Sigmoid colon (tissue), 7 donors: ENCODE measurements around the gene HABP2. TPM values are rescaled to one million over a fixed set of nuclear protein-coding genes. Genes with fewer than 3 reads are reported as not detected.

ENCODE experiments used
- DNase-seq: peaks from one replicate; pipeline ENCODE4 v3.0.0-alpha.2; 2019
- H3K27ac ChIP-seq, 4 donors: fragments of 200-600 bp; sonication (generic); one replicate each; pipeline ENCODE4 v1.5.1; 2016 to 2019; ENCODE audit warnings: mild to moderate bottlenecking in 1 of 4
- H3K27me3 ChIP-seq, 3 donors: fragments of 200-600 bp; sonication (generic); one replicate each; pipeline ENCODE4 v1.5.1; 2019; ENCODE audit warnings: mild to moderate bottlenecking in 1 of 3
- H3K36me3 ChIP-seq, 4 donors: fragments of 200-600 bp; sonication (generic); one replicate each; pipeline ENCODE4 v1.5.1; 2016 to 2019
- H3K4me1 ChIP-seq, 4 donors: fragments of 200-600 bp; sonication (generic); one replicate each; pipeline ENCODE4 v1.5.1; 2017 to 2019
- H3K4me3 ChIP-seq, 4 donors: fragments of 200-600 bp; sonication (generic); one replicate each; pipeline ENCODE4 v1.5.1; 2017 to 2019; ENCODE audit warnings: mild to moderate bottlenecking in 2 of 4, moderate library complexity in 1 of 4
- H3K9me3 ChIP-seq, 4 donors: fragments of 200-600 bp in 3 of 4; sonication (generic) in 3 of 4; one replicate each; pipeline versions ENCODE4 v1.5.1 to v1.6.1; 2013 to 2019
- EP300 ChIP-seq, 4 donors: sonication (generic); formaldehyde crosslinking; IDR thresholded peaks; one replicate each; pipeline ENCODE4 v1.6.1; 2017; ENCODE audit warnings: antibody characterized with exemption in 4 of 4
- POLR2A ChIP-seq, 2 donors: fragments of 450-650 bp; IDR thresholded peaks; one replicate each; pipeline ENCODE4 v1.6.1; 2016; ENCODE audit warnings: antibody characterized with exemption in 2 of 2, mild to moderate bottlenecking in 2 of 2, moderate library complexity in 2 of 2
- POLR2AphosphoS5 ChIP-seq, 4 donors: sonication (generic); formaldehyde crosslinking; IDR thresholded peaks; one replicate each; pipeline ENCODE4 v1.6.1; 2017; ENCODE audit warnings: antibody characterized with exemption in 4 of 4
- WGBS, 2 donors: extraction: QIAGEN DNeasy Blood & Tissue Kit; methylation state at CpG; one replicate each; pipeline ENCODE4 v1.1.7; 2013; 5-methylcytosine and 5-hydroxymethylcytosine counted together
- intact Hi-C: fragments of 100-400 bp; cut with DNase I; formaldehyde crosslinking; loops from one replicate; pipeline ENCODE4 v1.15.1; 2023
- polyA plus RNA-seq, 3 donors: library from polyadenylated mRNA; stranded (reverse); fragments of 200-250 nt; gene quantifications; one replicate each; pipeline ENCODE4 v1.2.3, GENCODE V29; 2013
- total RNA-seq, 4 donors: library from RNA; depleted of rRNA; stranded (reverse); fragments of >200 nt; gene quantifications; one replicate each; pipeline ENCODE4 v1.1.0, GENCODE V29; 2016
- TF ChIP-seq, protein P1 (sequence below), 4 experiments: fragments of 450-650 bp in 3 of 4; fragments of 200-600 bp in 1 of 4; IDR thresholded peaks; one replicate each; pipeline ENCODE4 v1.5.1; 2016 to 2019; ENCODE audit warnings: antibody characterized with exemption in 4 of 4, mild to moderate bottlenecking in 3 of 4, moderate library complexity in 2 of 4
- donor health status: healthy with polysubstance abuse.
- donor health status: Bipolar disorder and iron deficiency.
- donor health status: healthy.

The HABP2 gene
- total and polyA plus RNA-seq, 7 donors = not detected

DNA sequence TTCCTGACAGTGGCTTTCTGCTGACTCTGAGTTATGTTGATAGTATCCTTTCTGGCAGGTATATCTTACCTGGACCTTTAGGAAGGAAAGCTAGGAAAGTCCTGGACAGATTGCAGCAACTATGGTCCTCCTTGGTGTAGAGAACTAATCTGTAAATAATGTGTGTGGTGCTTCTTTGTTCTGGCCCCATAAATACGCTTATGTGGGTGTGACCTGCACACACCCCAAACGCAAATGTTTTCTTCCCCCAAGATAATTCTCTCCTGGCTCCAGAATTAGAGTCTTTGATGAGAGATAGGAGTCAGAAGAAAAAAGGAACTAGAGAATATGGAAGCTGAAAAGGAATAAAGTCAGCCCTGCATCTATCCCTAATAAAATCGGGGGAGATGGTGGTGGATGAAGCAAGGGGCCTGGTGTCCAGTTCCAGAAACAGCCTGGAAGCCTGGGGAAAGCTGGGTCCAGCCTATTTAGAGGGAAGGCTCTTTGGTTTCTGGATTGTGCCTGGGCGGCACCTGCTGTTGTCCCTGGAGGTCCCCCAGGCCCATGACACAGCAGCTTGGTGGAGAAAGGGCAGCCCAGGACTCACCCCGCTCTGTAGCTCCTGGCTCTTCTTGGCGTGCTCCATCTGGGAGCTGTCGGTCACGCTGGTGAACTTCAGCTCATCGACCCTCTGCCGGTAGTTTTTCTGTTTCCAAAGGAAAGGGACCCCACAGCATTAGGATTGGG is 72.8 kb downstream of the HABP2 start:
- peaks cover 0 to 13% (median 0%) of the 10 kb centered on the region in 4 donors for H3K4me1 ChIP-seq
- TF ChIP-seq EP300 (IDR thresholded peaks at IDR 0.05) = no peak
- TF ChIP-seq POLR2A (IDR thresholded peaks at IDR 0.05) = no peak
- TF ChIP-seq POLR2AphosphoS5 (IDR thresholded peaks at IDR 0.05) = no peak
- TF ChIP-seq, protein P1, sequence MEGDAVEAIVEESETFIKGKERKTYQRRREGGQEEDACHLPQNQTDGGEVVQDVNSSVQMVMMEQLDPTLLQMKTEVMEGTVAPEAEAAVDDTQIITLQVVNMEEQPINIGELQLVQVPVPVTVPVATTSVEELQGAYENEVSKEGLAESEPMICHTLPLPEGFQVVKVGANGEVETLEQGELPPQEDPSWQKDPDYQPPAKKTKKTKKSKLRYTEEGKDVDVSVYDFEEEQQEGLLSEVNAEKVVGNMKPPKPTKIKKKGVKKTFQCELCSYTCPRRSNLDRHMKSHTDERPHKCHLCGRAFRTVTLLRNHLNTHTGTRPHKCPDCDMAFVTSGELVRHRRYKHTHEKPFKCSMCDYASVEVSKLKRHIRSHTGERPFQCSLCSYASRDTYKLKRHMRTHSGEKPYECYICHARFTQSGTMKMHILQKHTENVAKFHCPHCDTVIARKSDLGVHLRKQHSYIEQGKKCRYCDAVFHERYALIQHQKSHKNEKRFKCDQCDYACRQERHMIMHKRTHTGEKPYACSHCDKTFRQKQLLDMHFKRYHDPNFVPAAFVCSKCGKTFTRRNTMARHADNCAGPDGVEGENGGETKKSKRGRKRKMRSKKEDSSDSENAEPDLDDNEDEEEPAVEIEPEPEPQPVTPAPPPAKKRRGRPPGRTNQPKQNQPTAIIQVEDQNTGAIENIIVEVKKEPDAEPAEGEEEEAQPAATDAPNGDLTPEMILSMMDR (IDR thresholded peaks at IDR 0.05) = no peak
- no peak overlapping the region for H3K4me3 ChIP-seq
- H3K27ac ChIP-seq = no peak overlapping the region
- H3K27me3 ChIP-seq = no peaks in the 10 kb centered on the region
- H3K36me3 ChIP-seq = no peaks in the 10 kb centered on the region
- intact Hi-C loops = no loop called here
- H3K9me3 ChIP-seq = no peaks in the 10 kb centered on the region
- 70 to 84% methylated on average over 10 of the region's 10 CpGs for WGBS, 2 donors
- DNase-seq = no peak

DNA sequence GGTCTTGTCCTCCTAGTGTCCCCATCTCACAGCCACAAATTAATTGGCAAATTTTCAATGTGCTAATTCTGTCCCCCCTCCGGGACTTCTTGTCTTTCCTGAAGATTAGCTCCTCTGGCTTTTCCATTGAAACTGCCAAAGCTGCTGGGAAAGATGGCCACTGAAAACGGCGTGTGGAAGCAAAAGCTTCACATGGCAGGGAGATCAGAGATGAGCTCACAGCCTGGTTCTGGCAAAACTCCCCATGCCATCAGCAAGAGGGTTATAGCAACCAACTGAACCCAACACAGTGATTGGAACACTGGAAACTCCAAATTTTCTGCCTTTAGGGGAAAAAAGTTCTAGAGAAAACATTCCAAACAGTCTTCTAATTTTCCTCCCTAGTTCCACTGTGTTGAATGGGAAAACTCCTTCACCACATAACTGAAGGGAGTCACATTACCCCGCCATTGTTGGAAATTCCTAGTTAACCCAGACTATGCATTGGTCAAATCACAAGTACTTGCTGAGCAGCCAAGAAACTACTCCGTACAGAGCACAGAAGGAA is 74.0 kb downstream of the HABP2 start:
- Histone ChIP-seq H3K9me3 (no peaks in the 10 kb centered on the region), H3K4me3 (no peak overlapping the region), H3K36me3 (no peaks in the 10 kb centered on the region), H3K4me1 (peaks cover 0 to 13% (median 0%) of the 10 kb centered on the region in 4 donors), H3K27me3 (no peaks in the 10 kb centered on the region), H3K27ac (no peak overlapping the region)
- no peak for DNase-seq
- no peak for TF ChIP-seq POLR2A (IDR thresholded peaks at IDR 0.05)
- TF ChIP-seq, protein P1 (IDR thresholded peaks at IDR 0.05) = no peak
- TF ChIP-seq EP300 (IDR thresholded peaks at IDR 0.05) = no peak
- TF ChIP-seq POLR2AphosphoS5 (IDR thresholded peaks at IDR 0.05) = no peak
- intact Hi-C loops = no loop called here
- WGBS, 2 donors = 66% methylated on average over 5 of the region's 5 CpGs

GRCh38 chr10:113627836-113628235 is 75.0 kb downstream of the HABP2 start:
- WGBS, 2 donors = 78% methylated on average over 6 of the region's 6 CpGs
- H3K27ac ChIP-seq = peak overlapping the region in 1 of 4 donors; percentile 3
- no peaks in the 10 kb centered on the region for H3K9me3 ChIP-seq
- intact Hi-C loops = no loop called here
- no peak overlapping the region for H3K4me3 ChIP-seq
- no peaks in the 10 kb centered on the region for H3K36me3 ChIP-seq
- H3K27me3 ChIP-seq = no peaks in the 10 kb centered on the region
- TF ChIP-seq, protein P1 (IDR thresholded peaks at IDR 0.05) = no peak
- TF ChIP-seq EP300 (IDR thresholded peaks at IDR 0.05) (no peak), POLR2A (IDR thresholded peaks at IDR 0.05) (no peak), POLR2AphosphoS5 (IDR thresholded peaks at IDR 0.05) (no peak)
- DNase-seq = no peak
- H3K4me1 ChIP-seq = peaks cover 0 to 13% (median 0%) of the 10 kb centered on the region in 4 donors

DNA sequence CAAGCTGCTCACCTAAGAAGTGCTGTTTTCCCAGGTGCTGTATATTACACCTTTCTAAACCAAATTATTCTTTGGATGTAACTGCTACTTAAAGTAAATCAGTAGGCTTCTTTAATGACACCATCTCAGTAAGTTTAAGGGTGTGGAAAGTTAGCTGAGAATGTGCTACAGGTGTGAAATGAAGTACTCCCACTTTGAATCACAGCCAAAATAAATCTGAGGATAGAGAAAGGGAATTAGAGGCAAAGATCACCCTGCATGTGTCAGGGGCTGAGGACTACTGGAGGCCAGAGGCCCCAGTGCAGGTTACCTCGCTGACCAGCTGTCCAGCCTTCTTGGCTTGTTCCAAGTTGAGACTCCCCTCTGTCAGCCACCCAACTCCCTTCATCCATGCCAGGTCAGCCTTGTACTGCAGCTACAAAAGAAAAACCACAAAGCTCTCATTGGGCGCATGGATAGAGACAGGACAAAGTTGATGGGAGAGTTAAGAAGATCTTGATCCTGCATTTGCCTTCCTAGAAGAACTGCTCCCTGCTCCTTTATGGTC is 75.8 kb downstream of the HABP2 start:
- Histone ChIP-seq H3K27me3 (no peaks in the 10 kb centered on the region), H3K4me1 (peaks cover 0 to 13% (median 0%) of the 10 kb centered on the region in 4 donors), H3K9me3 (no peaks in the 10 kb centered on the region), H3K27ac (peak overlapping the region in 1 of 4 donors; percentile 3), H3K4me3 (no peak overlapping the region), H3K36me3 (no peaks in the 10 kb centered on the region)
- TF ChIP-seq POLR2A (IDR thresholded peaks at IDR 0.05) = no peak
- TF ChIP-seq, protein P1 (IDR thresholded peaks at IDR 0.05) = no peak
- TF ChIP-seq POLR2AphosphoS5 (IDR thresholded peaks at IDR 0.05) = no peak
- no peak for TF ChIP-seq EP300 (IDR thresholded peaks at IDR 0.05)
- no peak for DNase-seq
- intact Hi-C loops = no loop called here
- WGBS, 2 donors = 48 to 75% methylated on average over 2 of the region's 2 CpGs
